SK-N-SH treated with all-trans-retinoic acid at 6 μM for 48 hours (cell line): ENCODE data around the gene STRA6.

Experiments
- ATAC-seq: fragments of 200-7000 bp; cut with Tn5 transposase; 3 replicates; pipeline ENCODE4 v1.9.1; 2020; ENCODE audit warnings: mild to moderate bottlenecking, moderate library complexity
- ARNTL ChIP-seq: fragments of 450-650 bp; formaldehyde crosslinking; IDR thresholded peaks from 2 replicates; pipeline ENCODE4 v1.5.0; 2020; ENCODE audit warnings: low read depth, mild to moderate bottlenecking, moderate library complexity, borderline replicate concordance
- CSDC2 ChIP-seq: fragments of 250-450 bp; sonication (Bioruptor Pico); IDR thresholded peaks from 2 replicates; pipeline ENCODE4 v1.5.0; 2020; ENCODE audit warnings: mild to moderate bottlenecking, moderate library complexity
- ESRRG ChIP-seq: fragments of 250-450 bp; sonication (Bioruptor Pico); IDR thresholded peaks from 2 replicates; pipeline ENCODE4 v1.6.1; 2021; ENCODE audit warnings: mild to moderate bottlenecking
- GLIS3 ChIP-seq: fragments of 250-450 bp; sonication (Bioruptor Pico); IDR thresholded peaks from 2 replicates; pipeline ENCODE4 v1.5.0; 2020; ENCODE audit warnings: mild to moderate bottlenecking, moderate library complexity
- OSR1 ChIP-seq: fragments of 250-450 bp; sonication (Bioruptor Pico); IDR thresholded peaks from 2 replicates; pipeline ENCODE4 v1.8.0; 2022; ENCODE audit warnings: moderate library complexity, mild to moderate bottlenecking, inconsistent platforms
- PPARA ChIP-seq: fragments of 250-450 bp; sonication (Bioruptor Pico); IDR thresholded peaks from 2 replicates; pipeline ENCODE4 v1.5.0; 2020; ENCODE audit warnings: mild to moderate bottlenecking, borderline replicate concordance
- RARB ChIP-seq: fragments of 250-450 bp; sonication (Bioruptor Pico); IDR thresholded peaks from 2 replicates; pipeline ENCODE4 v1.8.0; 2021; ENCODE audit warnings: mild to moderate bottlenecking, moderate library complexity
- SNAI2 ChIP-seq: fragments of 250-450 bp; sonication (Bioruptor Pico); IDR thresholded peaks from 2 replicates; pipeline ENCODE4 v1.5.0; 2020; ENCODE audit warnings: mild to moderate bottlenecking, moderate library complexity
- TCF4 ChIP-seq: fragments of 250-450 bp; sonication (Bioruptor Pico); IDR thresholded peaks from 2 replicates; pipeline ENCODE4 v1.8.0; 2021; ENCODE audit warnings: mild to moderate bottlenecking, moderate library complexity, borderline replicate concordance
- TOX ChIP-seq: fragments of 250-450 bp; sonication (Bioruptor Pico); IDR thresholded peaks from 2 replicates; pipeline ENCODE4 v1.8.0; 2021; ENCODE audit warnings: mild to moderate bottlenecking, moderate library complexity, borderline replicate concordance
- ZC3H10 ChIP-seq: fragments of 250-450 bp; sonication (Bioruptor Pico); IDR thresholded peaks from 2 replicates; pipeline ENCODE4 v1.5.1; 2021; ENCODE audit warnings: mild to moderate bottlenecking, moderate library complexity
- ZFP3 ChIP-seq: fragments of 250-450 bp; sonication (Bioruptor Pico); IDR thresholded peaks from 2 replicates; pipeline ENCODE4 v1.5.0; 2020; ENCODE audit warnings: mild to moderate bottlenecking, moderate library complexity
- ZNF565 ChIP-seq: fragments of 450-650 bp; formaldehyde crosslinking; conservative IDR thresholded peaks from 2 replicates; pipeline ENCODE4 v1.5.0; 2020; ENCODE audit warnings: low read depth, mild to moderate bottlenecking, moderate library complexity
- ZNF70 ChIP-seq: fragments of 450-650 bp; formaldehyde crosslinking; IDR thresholded peaks from 2 replicates; pipeline ENCODE4 v1.5.0; 2020; ENCODE audit warnings: mild to moderate bottlenecking, moderate library complexity
- ZNF8 ChIP-seq: fragments of 450-650 bp; formaldehyde crosslinking; IDR thresholded peaks from 2 replicates; pipeline ENCODE4 v1.5.0; 2020; ENCODE audit warnings: mild to moderate bottlenecking, moderate library complexity
- TF ChIP-seq, protein P1 (sequence below): fragments of 250-450 bp; sonication (Bioruptor Pico); IDR thresholded peaks from 2 replicates; pipeline ENCODE4 v1.5.1; 2021; ENCODE audit warnings: mild to moderate bottlenecking, moderate library complexity
- TF ChIP-seq, protein P2 (sequence below): fragments of 250-450 bp; sonication (Bioruptor Pico); IDR thresholded peaks from 2 replicates; pipeline ENCODE4 v1.5.0; 2020; ENCODE audit warnings: mild to moderate bottlenecking, moderate library complexity
- TF ChIP-seq, protein P3 (sequence below): fragments of 250-450 bp; sonication (Bioruptor Pico); IDR thresholded peaks from 2 replicates; pipeline ENCODE4 v1.8.0; 2021; ENCODE audit warnings: low read depth, mild to moderate bottlenecking, moderate library complexity, borderline replicate concordance
- TF ChIP-seq, protein P4 (sequence below): fragments of 250-450 bp; sonication (Bioruptor Pico); IDR thresholded peaks from 2 replicates; pipeline ENCODE4 v1.5.1; 2020; ENCODE audit warnings: low read depth, mild to moderate bottlenecking, moderate library complexity
- TF ChIP-seq, protein P5 (sequence below): fragments of 250-450 bp; sonication (Bioruptor Pico); IDR thresholded peaks from 2 replicates; pipeline ENCODE4 v1.8.0; 2020; ENCODE audit warnings: mild to moderate bottlenecking, moderate library complexity, borderline replicate concordance

Gene STRA6

DNA sequence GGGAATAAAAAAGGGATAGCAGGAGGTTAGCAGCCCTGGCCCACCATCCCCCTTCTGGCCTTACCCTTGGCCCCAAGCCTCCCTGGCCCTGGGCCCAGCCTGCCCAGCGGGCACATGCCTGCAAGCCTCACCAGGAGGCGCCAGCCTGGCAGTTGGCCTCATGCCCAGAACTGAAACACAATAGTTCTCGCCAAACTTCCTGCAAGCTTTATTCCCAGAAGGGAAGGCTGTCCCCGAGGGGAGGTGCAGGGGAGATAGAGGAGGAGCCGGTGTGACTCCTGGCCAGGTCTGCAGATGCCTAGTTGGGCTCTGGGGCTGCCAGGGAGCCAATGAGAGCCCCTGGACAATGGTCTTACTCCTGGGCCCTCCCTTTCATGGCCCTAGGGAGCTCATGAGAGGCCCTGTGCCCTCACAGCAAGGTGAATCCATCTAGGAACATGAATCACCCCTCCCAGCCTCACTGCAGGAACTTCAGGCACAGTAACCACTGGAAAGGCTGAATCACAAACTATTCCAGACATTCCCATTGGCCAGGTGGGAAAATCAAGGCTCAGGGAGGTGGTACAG, 37.5 kb upstream of the STRA6 start:
- TF ChIP-seq CSDC2 (CRISPR knock-in tag) (0 out of 2 replicates have a peak, but pooled peaks have one; percentile 48), RARB (CRISPR knock-in tag) (no peak), TCF4 (no peak), GLIS3 (0 out of 2 replicates have a peak, but pooled peaks have one; percentile 58), ZFP3 (0 out of 2 replicates have a peak, but pooled peaks have one; percentile 65), ESRRG (CRISPR knock-in tag) (no peak), TOX (no peak), ARNTL (CRISPR knock-in tag) (no peak), ZNF565 (CRISPR knock-in tag) (no peak), ZNF70 (CRISPR knock-in tag) (no peak)
- TF ChIP-seq, protein P1, sequence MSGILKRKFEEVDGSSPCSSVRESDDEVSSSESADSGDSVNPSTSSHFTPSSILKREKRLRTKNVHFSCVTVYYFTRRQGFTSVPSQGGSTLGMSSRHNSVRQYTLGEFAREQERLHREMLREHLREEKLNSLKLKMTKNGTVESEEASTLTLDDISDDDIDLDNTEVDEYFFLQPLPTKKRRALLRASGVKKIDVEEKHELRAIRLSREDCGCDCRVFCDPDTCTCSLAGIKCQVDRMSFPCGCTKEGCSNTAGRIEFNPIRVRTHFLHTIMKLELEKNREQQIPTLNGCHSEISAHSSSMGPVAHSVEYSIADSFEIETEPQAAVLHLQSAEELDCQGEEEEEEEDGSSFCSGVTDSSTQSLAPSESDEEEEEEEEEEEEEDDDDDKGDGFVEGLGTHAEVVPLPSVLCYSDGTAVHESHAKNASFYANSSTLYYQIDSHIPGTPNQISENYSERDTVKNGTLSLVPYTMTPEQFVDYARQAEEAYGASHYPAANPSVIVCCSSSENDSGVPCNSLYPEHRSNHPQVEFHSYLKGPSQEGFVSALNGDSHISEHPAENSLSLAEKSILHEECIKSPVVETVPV (CRISPR knock-in tag): no peak
- TF ChIP-seq, protein P2, sequence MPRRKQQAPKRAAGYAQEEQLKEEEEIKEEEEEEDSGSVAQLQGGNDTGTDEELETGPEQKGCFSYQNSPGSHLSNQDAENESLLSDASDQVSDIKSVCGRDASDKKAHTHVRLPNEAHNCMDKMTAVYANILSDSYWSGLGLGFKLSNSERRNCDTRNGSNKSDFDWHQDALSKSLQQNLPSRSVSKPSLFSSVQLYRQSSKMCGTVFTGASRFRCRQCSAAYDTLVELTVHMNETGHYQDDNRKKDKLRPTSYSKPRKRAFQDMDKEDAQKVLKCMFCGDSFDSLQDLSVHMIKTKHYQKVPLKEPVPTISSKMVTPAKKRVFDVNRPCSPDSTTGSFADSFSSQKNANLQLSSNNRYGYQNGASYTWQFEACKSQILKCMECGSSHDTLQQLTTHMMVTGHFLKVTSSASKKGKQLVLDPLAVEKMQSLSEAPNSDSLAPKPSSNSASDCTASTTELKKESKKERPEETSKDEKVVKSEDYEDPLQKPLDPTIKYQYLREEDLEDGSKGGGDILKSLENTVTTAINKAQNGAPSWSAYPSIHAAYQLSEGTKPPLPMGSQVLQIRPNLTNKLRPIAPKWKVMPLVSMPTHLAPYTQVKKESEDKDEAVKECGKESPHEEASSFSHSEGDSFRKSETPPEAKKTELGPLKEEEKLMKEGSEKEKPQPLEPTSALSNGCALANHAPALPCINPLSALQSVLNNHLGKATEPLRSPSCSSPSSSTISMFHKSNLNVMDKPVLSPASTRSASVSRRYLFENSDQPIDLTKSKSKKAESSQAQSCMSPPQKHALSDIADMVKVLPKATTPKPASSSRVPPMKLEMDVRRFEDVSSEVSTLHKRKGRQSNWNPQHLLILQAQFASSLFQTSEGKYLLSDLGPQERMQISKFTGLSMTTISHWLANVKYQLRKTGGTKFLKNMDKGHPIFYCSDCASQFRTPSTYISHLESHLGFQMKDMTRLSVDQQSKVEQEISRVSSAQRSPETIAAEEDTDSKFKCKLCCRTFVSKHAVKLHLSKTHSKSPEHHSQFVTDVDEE: peak; percentile 68
- TF ChIP-seq, protein P3, sequence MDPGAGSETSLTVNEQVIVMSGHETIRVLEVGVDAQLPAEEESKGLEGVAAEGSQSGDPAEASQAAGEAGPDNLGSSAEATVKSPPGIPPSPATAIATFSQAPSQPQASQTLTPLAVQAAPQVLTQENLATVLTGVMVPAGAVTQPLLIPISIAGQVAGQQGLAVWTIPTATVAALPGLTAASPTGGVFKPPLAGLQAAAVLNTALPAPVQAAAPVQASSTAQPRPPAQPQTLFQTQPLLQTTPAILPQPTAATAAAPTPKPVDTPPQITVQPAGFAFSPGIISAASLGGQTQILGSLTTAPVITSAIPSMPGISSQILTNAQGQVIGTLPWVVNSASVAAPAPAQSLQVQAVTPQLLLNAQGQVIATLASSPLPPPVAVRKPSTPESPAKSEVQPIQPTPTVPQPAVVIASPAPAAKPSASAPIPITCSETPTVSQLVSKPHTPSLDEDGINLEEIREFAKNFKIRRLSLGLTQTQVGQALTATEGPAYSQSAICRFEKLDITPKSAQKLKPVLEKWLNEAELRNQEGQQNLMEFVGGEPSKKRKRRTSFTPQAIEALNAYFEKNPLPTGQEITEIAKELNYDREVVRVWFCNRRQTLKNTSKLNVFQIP (CRISPR knock-in tag): no peak
- ATAC-seq: peak; percentile 91

DNA sequence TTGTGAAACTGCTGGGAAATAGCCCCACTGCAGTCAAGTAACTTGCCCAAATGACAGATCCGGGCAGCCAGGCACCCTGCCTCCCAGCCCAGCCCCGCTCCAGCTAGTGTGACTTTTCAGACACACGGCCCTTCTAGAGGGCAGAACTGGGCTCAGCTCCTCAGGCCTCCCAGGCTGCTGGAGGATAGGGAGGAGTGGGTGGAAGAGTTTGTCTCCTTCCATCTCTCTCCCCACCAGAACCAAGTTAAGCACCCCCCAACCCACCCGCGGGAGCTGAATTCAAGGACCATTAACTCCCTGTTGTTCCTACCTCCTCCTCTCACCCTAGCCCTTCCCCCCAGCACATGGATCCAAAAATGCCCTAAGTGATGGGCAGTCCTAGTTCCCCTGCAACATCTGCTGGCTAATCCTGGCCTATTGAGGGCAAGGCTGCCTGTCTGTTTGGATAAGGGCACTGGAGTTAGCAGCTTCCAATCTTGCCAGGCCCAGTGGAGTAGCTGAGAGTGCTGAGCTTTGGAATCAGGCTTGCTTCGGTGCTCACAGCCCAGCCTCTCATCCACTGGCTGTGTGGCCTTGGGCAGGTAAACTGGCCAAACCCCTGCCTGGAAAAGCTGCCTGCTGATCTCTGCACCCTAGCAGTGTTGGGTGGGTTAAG, 36.6 kb upstream of the STRA6 start:
- no peak for TF ChIP-seq ZFP3
- TF ChIP-seq SNAI2 (CRISPR knock-in tag): no peak
- TF ChIP-seq PPARA (CRISPR knock-in tag): no peak
- TF ChIP-seq, protein P4, sequence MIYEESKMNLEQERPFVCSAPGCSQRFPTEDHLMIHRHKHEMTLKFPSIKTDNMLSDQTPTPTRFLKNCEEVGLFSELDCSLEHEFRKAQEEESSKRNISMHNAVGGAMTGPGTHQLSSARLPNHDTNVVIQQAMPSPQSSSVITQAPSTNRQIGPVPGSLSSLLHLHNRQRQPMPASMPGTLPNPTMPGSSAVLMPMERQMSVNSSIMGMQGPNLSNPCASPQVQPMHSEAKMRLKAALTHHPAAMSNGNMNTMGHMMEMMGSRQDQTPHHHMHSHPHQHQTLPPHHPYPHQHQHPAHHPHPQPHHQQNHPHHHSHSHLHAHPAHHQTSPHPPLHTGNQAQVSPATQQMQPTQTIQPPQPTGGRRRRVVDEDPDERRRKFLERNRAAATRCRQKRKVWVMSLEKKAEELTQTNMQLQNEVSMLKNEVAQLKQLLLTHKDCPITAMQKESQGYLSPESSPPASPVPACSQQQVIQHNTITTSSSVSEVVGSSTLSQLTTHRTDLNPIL (CRISPR knock-in tag): no peak
- no peak for TF ChIP-seq TCF4
- no peak for TF ChIP-seq OSR1 (CRISPR knock-in tag)
- TF ChIP-seq, protein P5, sequence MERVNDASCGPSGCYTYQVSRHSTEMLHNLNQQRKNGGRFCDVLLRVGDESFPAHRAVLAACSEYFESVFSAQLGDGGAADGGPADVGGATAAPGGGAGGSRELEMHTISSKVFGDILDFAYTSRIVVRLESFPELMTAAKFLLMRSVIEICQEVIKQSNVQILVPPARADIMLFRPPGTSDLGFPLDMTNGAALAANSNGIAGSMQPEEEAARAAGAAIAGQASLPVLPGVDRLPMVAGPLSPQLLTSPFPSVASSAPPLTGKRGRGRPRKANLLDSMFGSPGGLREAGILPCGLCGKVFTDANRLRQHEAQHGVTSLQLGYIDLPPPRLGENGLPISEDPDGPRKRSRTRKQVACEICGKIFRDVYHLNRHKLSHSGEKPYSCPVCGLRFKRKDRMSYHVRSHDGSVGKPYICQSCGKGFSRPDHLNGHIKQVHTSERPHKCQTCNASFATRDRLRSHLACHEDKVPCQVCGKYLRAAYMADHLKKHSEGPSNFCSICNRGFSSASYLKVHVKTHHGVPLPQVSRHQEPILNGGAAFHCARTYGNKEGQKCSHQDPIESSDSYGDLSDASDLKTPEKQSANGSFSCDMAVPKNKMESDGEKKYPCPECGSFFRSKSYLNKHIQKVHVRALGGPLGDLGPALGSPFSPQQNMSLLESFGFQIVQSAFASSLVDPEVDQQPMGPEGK (CRISPR knock-in tag): no peak
- TF ChIP-seq ZC3H10: no peak
- no peak for TF ChIP-seq ARNTL (CRISPR knock-in tag)
- TF ChIP-seq, protein P3 (CRISPR knock-in tag): no peak
- TF ChIP-seq TOX: no peak
- TF ChIP-seq ESRRG (CRISPR knock-in tag): no peak
- no peak for TF ChIP-seq ZNF8
- no peak for TF ChIP-seq ZNF70 (CRISPR knock-in tag)
- TF ChIP-seq ZNF565 (CRISPR knock-in tag): no peak
- TF ChIP-seq, all 23 proteins: peak for 0
- peak; percentile 12 for ATAC-seq
